GM21526 (cell line): ENCODE results near the gene CTSD.
"Not testable (repeated sequence)": the region's sequence is repeated elsewhere in the genome, so short reads cannot be mapped to it uniquely, and the experiment has no call there.

Experiments
- ATAC-seq: cut with Tn5 transposase; IDR thresholded peaks from one replicate; pipeline ENCODE4 v1.9.1; 2021; ENCODE audit warnings: moderate library complexity; ENCODE audit not compliant: unreplicated experiment, low FRiP score

The CTSD gene

GRCh38 chr11:1770528-1770927 is 6.8 kb upstream of the CTSD start:
- no peak for ATAC-seq

GRCh38 chr11:1770061-1770460 is 6.3 kb upstream of the CTSD start:
- ATAC-seq, result no peak

- ATAC-seq, result not testable (repeated sequence)
These were observed 5.7 kb upstream of the CTSD start for GRCh38 chr11:1769304-1769936.

- no peak for ATAC-seq
These were observed 4.4 kb upstream of the CTSD start for GRCh38 chr11:1768141-1768469.

GRCh38 chr11:1767399-1768140 is 3.8 kb upstream of the CTSD start:
- no peak for ATAC-seq

GRCh38 chr11:1766719-1767398 is 3.1 kb upstream of the CTSD start:
- ATAC-seq, result no peak

GRCh38 chr11:1765871-1766718 is 2.4 kb upstream of the CTSD start:
- no peak for ATAC-seq

- peak; percentile 22 for ATAC-seq
These were observed 361 bp downstream of the CTSD start for GRCh38 chr11:1763336-1763795.

- ATAC-seq, result no peak
These were observed 1.0 kb downstream of the CTSD start for GRCh38 chr11:1762537-1763302.

- ATAC-seq, result no peak
These were observed 1.7 kb downstream of the CTSD start for GRCh38 chr11:1761857-1762536.

- ATAC-seq, result no peak
These were observed 2.4 kb downstream of the CTSD start for GRCh38 chr11:1761110-1761856.

- ATAC-seq, result no peak
These were observed 3.2 kb downstream of the CTSD start for GRCh38 chr11:1760351-1761109.

- no peak for ATAC-seq
These were observed 3.9 kb downstream of the CTSD start for GRCh38 chr11:1759851-1760220.

GRCh38 chr11:1759151-1759850 is 4.4 kb downstream of the CTSD start:
- no peak for ATAC-seq

GRCh38 chr11:1758611-1759150 is 5.0 kb downstream of the CTSD start:
- ATAC-seq, result no peak

GRCh38 chr11:1757861-1758610 is 5.7 kb downstream of the CTSD start:
- no peak for ATAC-seq
